Measurements from ENCODE around the gene PKD2.

DNA sequence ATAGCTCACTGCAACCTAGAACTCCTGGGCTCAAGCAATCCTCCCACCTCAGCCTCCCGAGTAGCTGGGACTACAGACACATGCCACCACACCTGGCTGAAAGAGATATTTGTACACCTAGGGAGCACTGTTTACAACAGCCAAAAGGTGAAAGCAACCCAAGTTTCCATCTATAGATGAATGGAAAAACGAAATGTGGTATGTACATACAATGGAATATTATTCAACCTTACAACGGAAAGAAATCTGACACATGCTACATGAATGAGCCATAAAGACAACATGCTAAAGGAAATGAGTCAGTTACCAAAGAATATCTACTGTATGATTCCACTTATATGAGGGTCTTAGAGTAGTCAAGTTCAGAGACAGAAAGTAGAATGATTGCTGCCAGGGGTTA, 98.8 kb downstream of the PKD2 start:
- TF ChIP-seq TAF1 (IDR thresholded peaks at IDR 0.05; ENCODE audit: borderline replicate concordance, insufficient read depth, low read length): no peak
- no peak for TF ChIP-seq POLR2AphosphoS5 (IDR thresholded peaks at IDR 0.05; ENCODE audit: low read depth, low read length)
- TF ChIP-seq, protein P1, sequence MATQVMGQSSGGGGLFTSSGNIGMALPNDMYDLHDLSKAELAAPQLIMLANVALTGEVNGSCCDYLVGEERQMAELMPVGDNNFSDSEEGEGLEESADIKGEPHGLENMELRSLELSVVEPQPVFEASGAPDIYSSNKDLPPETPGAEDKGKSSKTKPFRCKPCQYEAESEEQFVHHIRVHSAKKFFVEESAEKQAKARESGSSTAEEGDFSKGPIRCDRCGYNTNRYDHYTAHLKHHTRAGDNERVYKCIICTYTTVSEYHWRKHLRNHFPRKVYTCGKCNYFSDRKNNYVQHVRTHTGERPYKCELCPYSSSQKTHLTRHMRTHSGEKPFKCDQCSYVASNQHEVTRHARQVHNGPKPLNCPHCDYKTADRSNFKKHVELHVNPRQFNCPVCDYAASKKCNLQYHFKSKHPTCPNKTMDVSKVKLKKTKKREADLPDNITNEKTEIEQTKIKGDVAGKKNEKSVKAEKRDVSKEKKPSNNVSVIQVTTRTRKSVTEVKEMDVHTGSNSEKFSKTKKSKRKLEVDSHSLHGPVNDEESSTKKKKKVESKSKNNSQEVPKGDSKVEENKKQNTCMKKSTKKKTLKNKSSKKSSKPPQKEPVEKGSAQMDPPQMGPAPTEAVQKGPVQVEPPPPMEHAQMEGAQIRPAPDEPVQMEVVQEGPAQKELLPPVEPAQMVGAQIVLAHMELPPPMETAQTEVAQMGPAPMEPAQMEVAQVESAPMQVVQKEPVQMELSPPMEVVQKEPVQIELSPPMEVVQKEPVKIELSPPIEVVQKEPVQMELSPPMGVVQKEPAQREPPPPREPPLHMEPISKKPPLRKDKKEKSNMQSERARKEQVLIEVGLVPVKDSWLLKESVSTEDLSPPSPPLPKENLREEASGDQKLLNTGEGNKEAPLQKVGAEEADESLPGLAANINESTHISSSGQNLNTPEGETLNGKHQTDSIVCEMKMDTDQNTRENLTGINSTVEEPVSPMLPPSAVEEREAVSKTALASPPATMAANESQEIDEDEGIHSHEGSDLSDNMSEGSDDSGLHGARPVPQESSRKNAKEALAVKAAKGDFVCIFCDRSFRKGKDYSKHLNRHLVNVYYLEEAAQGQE (IDR thresholded peaks at IDR 0.05; ENCODE audit: insufficient read depth in 1 of 2, low read depth in 2 of 2, low read length in 2 of 2): no peak
- no peak for TF ChIP-seq SIN3A (IDR thresholded peaks at IDR 0.05; ENCODE audit: borderline replicate concordance, insufficient read depth, low read length)
